Measurements from ENCODE around the gene PLA1A.
"Not testable (repeated sequence)": the region's sequence is repeated elsewhere in the genome, so short reads cannot be mapped to it uniquely, and the experiment has no call there.

PLA1A gene

DNA sequence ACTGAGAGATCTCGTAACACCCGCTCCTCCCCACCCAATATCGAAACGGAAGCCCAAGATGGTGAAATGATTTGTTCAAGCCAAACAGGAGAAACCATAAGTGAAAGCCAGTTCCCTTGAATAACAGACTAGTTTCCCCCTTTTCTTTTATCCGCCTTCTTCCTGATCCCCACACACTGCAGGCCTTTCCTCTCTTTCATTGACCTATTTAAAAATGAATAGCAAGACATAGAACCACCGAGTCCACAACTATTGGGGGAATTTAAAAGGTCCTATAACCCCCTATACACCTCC lies 79.9 kb downstream of the PLA1A start:
- Histone ChIP-seq H3K9me3 (ENCODE audit: control insufficient read depth, low read length) (no peaks in the 10 kb centered on the region), H3K4me1 (ENCODE audit: control insufficient read depth, insufficient read depth, low read length, poor library complexity, severe bottlenecking) (no peaks in the 10 kb centered on the region), H3K36me3 (ENCODE audit: control insufficient read depth, insufficient read depth, low read length) (peaks cover 25% of the 10 kb centered on the region), H3K4me3 (ENCODE audit: extremely low read depth, insufficient read depth, low read length, poor library complexity, severe bottlenecking) (peak overlapping the region; percentile 56), H3K27ac (ENCODE audit: low read depth, low read length, severe bottlenecking) (no peak overlapping the region)
- 27 to 100% methylated on average over 1 to 5 of the region's 6 CpGs for WGBS, 2 experiments (ENCODE audit: insufficient coverage in 2 of 2)

DNA sequence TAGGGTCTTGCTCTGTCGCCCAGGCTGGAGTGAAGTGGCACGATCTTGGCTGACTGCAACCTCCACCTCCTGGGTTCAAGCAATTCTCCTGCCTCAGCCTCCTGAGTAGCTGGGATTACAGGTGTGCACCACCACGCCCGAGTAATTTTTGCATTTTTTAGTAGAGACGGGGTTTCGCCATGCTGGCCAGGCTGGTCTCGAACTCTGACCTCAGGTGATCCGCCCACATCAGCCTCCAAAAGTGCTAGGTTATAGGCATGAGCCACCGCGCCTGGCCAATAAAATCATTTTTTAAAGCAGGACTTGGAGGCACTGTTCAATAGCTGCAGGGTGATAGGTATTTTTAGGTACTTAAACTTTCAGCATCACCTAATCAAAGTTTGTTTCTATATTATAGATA lies 80.5 kb downstream of the PLA1A start:
- not testable (repeated sequence) for H3K4me3 ChIP-seq (ENCODE audit: extremely low read depth, insufficient read depth, low read length, poor library complexity, severe bottlenecking); H3K4me1 ChIP-seq (ENCODE audit: control insufficient read depth, insufficient read depth, low read length, poor library complexity, severe bottlenecking); H3K9me3 ChIP-seq (ENCODE audit: control insufficient read depth, low read length); H3K27ac ChIP-seq (ENCODE audit: low read depth, low read length, severe bottlenecking)
- 91 to 92% methylated on average over 9 to 10 of the region's 10 CpGs for WGBS, 2 experiments (ENCODE audit: insufficient coverage in 2 of 2)
- H3K36me3 ChIP-seq (ENCODE audit: control insufficient read depth, insufficient read depth, low read length), result peaks cover 20% of the 10 kb centered on the region
